ENCODE data around the gene CD82. TPM values are rescaled to one million over a fixed set of nuclear protein-coding genes. Genes with fewer than 3 reads are reported as not detected.

Gene CD82, protein sequence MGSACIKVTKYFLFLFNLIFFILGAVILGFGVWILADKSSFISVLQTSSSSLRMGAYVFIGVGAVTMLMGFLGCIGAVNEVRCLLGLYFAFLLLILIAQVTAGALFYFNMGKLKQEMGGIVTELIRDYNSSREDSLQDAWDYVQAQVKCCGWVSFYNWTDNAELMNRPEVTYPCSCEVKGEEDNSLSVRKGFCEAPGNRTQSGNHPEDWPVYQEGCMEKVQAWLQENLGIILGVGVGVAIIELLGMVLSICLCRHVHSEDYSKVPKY
- polyA plus RNA-seq (2012; rRNA removed) = 35.6 and 39.2 TPM in 2 replicates
- 17.9 and 24.9 TPM in 2 replicates for polyA plus RNA-seq (2012; cell fraction: cytosol; rRNA removed)
- polyA plus RNA-seq (2012; cell fraction: nucleus; rRNA removed) = 12.5 and 16.5 TPM in 2 replicates

DNA sequence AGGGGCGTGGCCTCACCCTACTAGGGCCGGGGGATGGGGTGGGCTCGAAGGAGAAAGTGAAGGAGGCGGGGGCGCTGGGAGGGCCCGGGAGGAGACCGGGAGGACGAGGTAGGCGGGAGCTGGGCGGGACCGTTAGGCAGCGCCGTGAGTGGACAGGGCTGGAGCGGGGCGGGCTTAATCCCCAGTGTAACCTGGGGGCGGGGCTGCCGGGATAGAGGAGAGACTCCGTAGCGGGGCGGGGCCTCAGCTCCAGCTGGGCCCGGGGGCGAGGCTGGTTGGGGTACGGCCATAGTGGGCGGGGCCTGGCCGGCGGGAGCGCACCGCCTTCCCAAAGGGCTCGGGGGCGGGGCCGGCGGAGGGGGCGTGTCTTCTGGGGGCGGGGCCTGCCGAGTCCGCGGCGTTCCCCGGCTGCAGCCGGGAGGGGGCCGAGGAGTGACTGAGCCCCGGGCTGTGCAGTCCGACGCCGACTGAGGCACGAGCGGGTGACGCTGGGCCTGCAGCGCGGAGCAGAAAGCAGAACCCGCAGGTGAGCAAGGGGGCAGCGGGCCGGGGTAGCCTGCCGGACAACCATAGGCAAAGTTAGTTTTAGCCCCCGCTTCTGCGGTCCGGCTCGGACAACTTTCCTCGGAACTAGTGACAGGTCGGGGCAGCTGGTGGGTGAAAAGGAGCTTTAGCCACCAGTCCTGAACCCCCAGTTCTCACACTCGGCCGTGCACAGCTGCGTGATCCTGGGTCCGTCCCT lies at the start of gene CD82:
CD82 (plus strand) TSS at position 453 of the 742 bp plus-strand sequence. CDS start 29,000 bp downstream, outside the sequence.
- Histone ChIP-seq H3K27me3 (ENCODE audit: insufficient read depth) (no peaks in the 10 kb centered on the region), H3K4me2 (peak within 1 kb of the TSS; percentile 90), H2AFZ (ENCODE audit: low read depth) (peak within 1 kb of the TSS; percentile 84), H3K79me2 (ENCODE audit: insufficient read depth) (peaks cover 7% of the 10 kb centered on the region; the same call in 1 of the 2 replicates), H4K20me1 (ENCODE audit: insufficient read depth) (no peaks in the 10 kb centered on the region), H3K9me2 (no peaks in the 10 kb centered on the region), H3K9me3 (no peaks in the 10 kb centered on the region), H3F3A (replicated peaks; ENCODE audit: insufficient read depth) (peaks cover 17% of the 10 kb centered on the region), H3K4me3 (ENCODE audit: low read depth in 2 of 2, low read length in 1 of 2) (peak within 1 kb of the TSS; percentile 58 to 71), H3K27ac (ENCODE audit: low read depth in 2 of 2, low read length in 1 of 2) (peak within 1 kb of the TSS; percentile 89), H3K36me3 (replicated peaks in 1 of 2; ENCODE audit: control insufficient read depth in 1 of 2, insufficient read depth in 2 of 2, low read length in 1 of 2) (no peaks in the 10 kb centered on the region), H3K9ac (peak within 1 kb of the TSS; percentile 83), H3K4me1 (ENCODE audit: control insufficient read depth in 1 of 2, insufficient read depth in 2 of 2, low read depth in 1 of 2, low read length in 1 of 2) (peaks cover 27 to 34% of the 10 kb centered on the region in 2 experiments)
- peak; percentile 99 for DNase-seq
- TF ChIP-seq, protein P1, sequence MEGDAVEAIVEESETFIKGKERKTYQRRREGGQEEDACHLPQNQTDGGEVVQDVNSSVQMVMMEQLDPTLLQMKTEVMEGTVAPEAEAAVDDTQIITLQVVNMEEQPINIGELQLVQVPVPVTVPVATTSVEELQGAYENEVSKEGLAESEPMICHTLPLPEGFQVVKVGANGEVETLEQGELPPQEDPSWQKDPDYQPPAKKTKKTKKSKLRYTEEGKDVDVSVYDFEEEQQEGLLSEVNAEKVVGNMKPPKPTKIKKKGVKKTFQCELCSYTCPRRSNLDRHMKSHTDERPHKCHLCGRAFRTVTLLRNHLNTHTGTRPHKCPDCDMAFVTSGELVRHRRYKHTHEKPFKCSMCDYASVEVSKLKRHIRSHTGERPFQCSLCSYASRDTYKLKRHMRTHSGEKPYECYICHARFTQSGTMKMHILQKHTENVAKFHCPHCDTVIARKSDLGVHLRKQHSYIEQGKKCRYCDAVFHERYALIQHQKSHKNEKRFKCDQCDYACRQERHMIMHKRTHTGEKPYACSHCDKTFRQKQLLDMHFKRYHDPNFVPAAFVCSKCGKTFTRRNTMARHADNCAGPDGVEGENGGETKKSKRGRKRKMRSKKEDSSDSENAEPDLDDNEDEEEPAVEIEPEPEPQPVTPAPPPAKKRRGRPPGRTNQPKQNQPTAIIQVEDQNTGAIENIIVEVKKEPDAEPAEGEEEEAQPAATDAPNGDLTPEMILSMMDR (IDR thresholded peaks at IDR 0.05) = peak; percentile 22; the same call in 1 of the 2 replicates
- TF ChIP-seq EP300 (IDR thresholded peaks at IDR 0.05; ENCODE audit: borderline replicate concordance in 1 of 2, low read depth in 1 of 2, low read length in 1 of 2) (no peak), SIN3A (IDR thresholded peaks at IDR 0.05; ENCODE audit: borderline replicate concordance, low read depth, low read length) (peak; percentile 10; the same call in 1 of the 2 replicates), GATA2 (CRISPR knock-in tag; IDR thresholded peaks at IDR 0.05) (no peak), CHD2 (IDR thresholded peaks at IDR 0.05; ENCODE audit: low read length, partially characterized antibody) (peak; percentile 26), ELF1 (IDR thresholded peaks at IDR 0.05) (no peak), POLR2AphosphoS5 (IDR thresholded peaks at IDR 0.05; ENCODE audit: low read depth, low read length) (no peak), SMC3 (IDR thresholded peaks at IDR 0.05; ENCODE audit: low read depth, low read length) (no peak), RCOR1 (IDR thresholded peaks at IDR 0.05; ENCODE audit: low read length) (no peak), TEAD4 (IDR thresholded peaks at IDR 0.05; ENCODE audit: borderline replicate concordance, insufficient read depth) (no peak), RXRA (IDR thresholded peaks at IDR 0.05; ENCODE audit: borderline replicate concordance, low read depth) (no peak), EZH2phosphoT487 (IDR thresholded peaks at IDR 0.05; ENCODE audit: borderline replicate concordance, low read depth) (no peak), TCF12 (IDR thresholded peaks at IDR 0.05) (no peak), NRF1 (IDR thresholded peaks at IDR 0.05; ENCODE audit: low read depth, low read length) (0 out of 2 replicates have a peak, but pooled peaks have one; percentile 2), RAD21 (IDR thresholded peaks at IDR 0.05; ENCODE audit: low read length) (no peak), NFIC (IDR thresholded peaks at IDR 0.05; ENCODE audit: borderline replicate concordance) (no peak), MEF2A (IDR thresholded peaks at IDR 0.05; ENCODE audit: borderline replicate concordance, low read depth) (no peak), FOXM1 (IDR thresholded peaks at IDR 0.05; ENCODE audit: low read depth) (no peak), RFX5 (IDR thresholded peaks at IDR 0.05; ENCODE audit: low read length) (0 out of 2 replicates have a peak, but pooled peaks have one; percentile 22), YY1 (IDR thresholded peaks at IDR 0.05; ENCODE audit: low read depth) (no peak)
- TF ChIP-seq, protein P2, sequence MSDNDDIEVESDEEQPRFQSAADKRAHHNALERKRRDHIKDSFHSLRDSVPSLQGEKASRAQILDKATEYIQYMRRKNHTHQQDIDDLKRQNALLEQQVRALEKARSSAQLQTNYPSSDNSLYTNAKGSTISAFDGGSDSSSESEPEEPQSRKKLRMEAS (IDR thresholded peaks at IDR 0.05; ENCODE audit: low read depth) = 0 out of 2 replicates have a peak, but pooled peaks have one; percentile 48
- TF ChIP-seq, protein P3, sequence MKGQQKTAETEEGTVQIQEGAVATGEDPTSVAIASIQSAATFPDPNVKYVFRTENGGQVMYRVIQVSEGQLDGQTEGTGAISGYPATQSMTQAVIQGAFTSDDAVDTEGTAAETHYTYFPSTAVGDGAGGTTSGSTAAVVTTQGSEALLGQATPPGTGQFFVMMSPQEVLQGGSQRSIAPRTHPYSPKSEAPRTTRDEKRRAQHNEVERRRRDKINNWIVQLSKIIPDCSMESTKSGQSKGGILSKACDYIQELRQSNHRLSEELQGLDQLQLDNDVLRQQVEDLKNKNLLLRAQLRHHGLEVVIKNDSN (IDR thresholded peaks at IDR 0.05; ENCODE audit: borderline replicate concordance, low read depth) = 0 out of 2 replicates have a peak, but pooled peaks have one; percentile 10
- TF ChIP-seq, protein P4, sequence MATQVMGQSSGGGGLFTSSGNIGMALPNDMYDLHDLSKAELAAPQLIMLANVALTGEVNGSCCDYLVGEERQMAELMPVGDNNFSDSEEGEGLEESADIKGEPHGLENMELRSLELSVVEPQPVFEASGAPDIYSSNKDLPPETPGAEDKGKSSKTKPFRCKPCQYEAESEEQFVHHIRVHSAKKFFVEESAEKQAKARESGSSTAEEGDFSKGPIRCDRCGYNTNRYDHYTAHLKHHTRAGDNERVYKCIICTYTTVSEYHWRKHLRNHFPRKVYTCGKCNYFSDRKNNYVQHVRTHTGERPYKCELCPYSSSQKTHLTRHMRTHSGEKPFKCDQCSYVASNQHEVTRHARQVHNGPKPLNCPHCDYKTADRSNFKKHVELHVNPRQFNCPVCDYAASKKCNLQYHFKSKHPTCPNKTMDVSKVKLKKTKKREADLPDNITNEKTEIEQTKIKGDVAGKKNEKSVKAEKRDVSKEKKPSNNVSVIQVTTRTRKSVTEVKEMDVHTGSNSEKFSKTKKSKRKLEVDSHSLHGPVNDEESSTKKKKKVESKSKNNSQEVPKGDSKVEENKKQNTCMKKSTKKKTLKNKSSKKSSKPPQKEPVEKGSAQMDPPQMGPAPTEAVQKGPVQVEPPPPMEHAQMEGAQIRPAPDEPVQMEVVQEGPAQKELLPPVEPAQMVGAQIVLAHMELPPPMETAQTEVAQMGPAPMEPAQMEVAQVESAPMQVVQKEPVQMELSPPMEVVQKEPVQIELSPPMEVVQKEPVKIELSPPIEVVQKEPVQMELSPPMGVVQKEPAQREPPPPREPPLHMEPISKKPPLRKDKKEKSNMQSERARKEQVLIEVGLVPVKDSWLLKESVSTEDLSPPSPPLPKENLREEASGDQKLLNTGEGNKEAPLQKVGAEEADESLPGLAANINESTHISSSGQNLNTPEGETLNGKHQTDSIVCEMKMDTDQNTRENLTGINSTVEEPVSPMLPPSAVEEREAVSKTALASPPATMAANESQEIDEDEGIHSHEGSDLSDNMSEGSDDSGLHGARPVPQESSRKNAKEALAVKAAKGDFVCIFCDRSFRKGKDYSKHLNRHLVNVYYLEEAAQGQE (IDR thresholded peaks at IDR 0.05; ENCODE audit: low read depth, low read length) = no peak
- TF ChIP-seq, protein P5, sequence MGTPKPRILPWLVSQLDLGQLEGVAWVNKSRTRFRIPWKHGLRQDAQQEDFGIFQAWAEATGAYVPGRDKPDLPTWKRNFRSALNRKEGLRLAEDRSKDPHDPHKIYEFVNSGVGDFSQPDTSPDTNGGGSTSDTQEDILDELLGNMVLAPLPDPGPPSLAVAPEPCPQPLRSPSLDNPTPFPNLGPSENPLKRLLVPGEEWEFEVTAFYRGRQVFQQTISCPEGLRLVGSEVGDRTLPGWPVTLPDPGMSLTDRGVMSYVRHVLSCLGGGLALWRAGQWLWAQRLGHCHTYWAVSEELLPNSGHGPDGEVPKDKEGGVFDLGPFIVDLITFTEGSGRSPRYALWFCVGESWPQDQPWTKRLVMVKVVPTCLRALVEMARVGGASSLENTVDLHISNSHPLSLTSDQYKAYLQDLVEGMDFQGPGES (IDR thresholded peaks at IDR 0.05; ENCODE audit: low read depth, low read length) = no peak
- WGBS (ENCODE audit: low lambda C conversion rate) = 0% methylated on average over 32 of the region's 64 CpGs
- POLR2A ChIA-PET = no interaction called here
- CTCF ChIA-PET = interaction anchor here (1.2 to 13.7 kb wide), 6 partner anchors 9 to 362 kb away, joined by 3 to 610 read pairs (median 4); no protein-coding TSS in a partner anchor
